ENCODE measurements around the gene CDR2L. TPM values are rescaled to one million over a fixed set of nuclear protein-coding genes. Genes with fewer than 3 reads are reported as not detected.

CDR2L gene
- total RNA-seq, 4 donors from 2014 or later, result 5.6 to 8.6 (median 6.9) TPM

GRCh38 chr17:74995847-74996246 is 8.4 kb downstream of the CDR2L start:
- Histone ChIP-seq H3K9me3 (no peaks in the 10 kb centered on the region), H3K36me3 (no peaks in the 10 kb centered on the region), H3K27me3 (no peaks in the 10 kb centered on the region), H3K27ac (no peak overlapping the region), H3K4me3 (no peak overlapping the region), H3K4me1 (peaks cover 31% of the 10 kb centered on the region)
- WGBS, result 63% methylated on average over 5 of the region's 5 CpGs
- DNase-seq (ENCODE audit: low spot score in 2 of 2), result no peak
- TF ChIP-seq POLR2A (IDR thresholded peaks at IDR 0.05) (no peak), POLR2AphosphoS5 (IDR thresholded peaks at IDR 0.05) (no peak), EP300 (IDR thresholded peaks at IDR 0.05) (no peak), CTCF (IDR thresholded peaks at IDR 0.05) (no peak)

GRCh38 chr17:74998783-74999182 is 11.4 kb downstream of the CDR2L start:
- WGBS, result 76% methylated on average over 6 of the region's 6 CpGs
- Histone ChIP-seq H3K36me3 (peaks cover 28% of the 10 kb centered on the region), H3K9me3 (no peaks in the 10 kb centered on the region), H3K27me3 (no peaks in the 10 kb centered on the region), H3K27ac (no peak overlapping the region), H3K4me3 (no peak overlapping the region), H3K4me1 (peaks cover 9% of the 10 kb centered on the region)
- TF ChIP-seq POLR2A (IDR thresholded peaks at IDR 0.05), result no peak
- no peak for TF ChIP-seq CTCF (IDR thresholded peaks at IDR 0.05)
- TF ChIP-seq POLR2AphosphoS5 (IDR thresholded peaks at IDR 0.05), result no peak
- no peak for TF ChIP-seq EP300 (IDR thresholded peaks at IDR 0.05)
- DNase-seq (ENCODE audit: low spot score in 2 of 2), result no peak

- 87% methylated on average over 2 of the region's 4 CpGs for WGBS
- no peak overlapping the region for H3K4me3 ChIP-seq
- TF ChIP-seq POLR2AphosphoS5 (IDR thresholded peaks at IDR 0.05) (no peak), EP300 (IDR thresholded peaks at IDR 0.05) (no peak), POLR2A (IDR thresholded peaks at IDR 0.05) (no peak), CTCF (IDR thresholded peaks at IDR 0.05) (no peak)
- H3K4me1 ChIP-seq, result peaks cover 2% of the 10 kb centered on the region
- H3K36me3 ChIP-seq, result peaks cover 33% of the 10 kb centered on the region
- no peaks in the 10 kb centered on the region for H3K9me3 ChIP-seq
- DNase-seq (ENCODE audit: low spot score in 2 of 2), result no peak
- no peak overlapping the region for H3K27ac ChIP-seq
- H3K27me3 ChIP-seq, result no peaks in the 10 kb centered on the region
Observed at GRCh38 chr17:74999523-74999922, 12.1 kb downstream of the CDR2L start.

GRCh38 chr17:75001915-75002843 is 14.7 kb downstream of the CDR2L start:
- 84% methylated on average over 5 of the region's 15 CpGs for WGBS
- no peak for DNase-seq (ENCODE audit: low spot score in 2 of 2)
- TF ChIP-seq CTCF (IDR thresholded peaks at IDR 0.05) (no peak), EP300 (IDR thresholded peaks at IDR 0.05) (no peak), POLR2AphosphoS5 (IDR thresholded peaks at IDR 0.05) (no peak), POLR2A (IDR thresholded peaks at IDR 0.05) (no peak)
- no peak overlapping the region for H3K27ac ChIP-seq
- H3K27me3 ChIP-seq, result no peaks in the 10 kb centered on the region
- no peak overlapping the region for H3K4me3 ChIP-seq
- H3K36me3 ChIP-seq, result peaks cover 39% of the 10 kb centered on the region
- H3K4me1 ChIP-seq, result no peaks in the 10 kb centered on the region
- H3K9me3 ChIP-seq, result no peaks in the 10 kb centered on the region
